NB4 (cell line): ENCODE results near the gene DENND5B.

Source experiments
- CTCF ChIP-seq: IDR thresholded peaks from one replicate; pipeline ENCODE4 v1.5.1; 2012; ENCODE audit warnings: low read depth, low read length
- MAX ChIP-seq: IDR thresholded peaks from 2 replicates; pipeline ENCODE4 v1.6.1; 2011; ENCODE audit warnings: low read depth, low read length
- MYC ChIP-seq: IDR thresholded peaks from 2 replicates; pipeline ENCODE4 v1.6.1; 2011; ENCODE audit warnings: low read depth, low read length
- POLR2A ChIP-seq: IDR thresholded peaks from 2 replicates; pipeline ENCODE4 v1.6.1; 2011; ENCODE audit warnings: mild to moderate bottlenecking; ENCODE audit not compliant: insufficient read length; ENCODE audit errors: extremely low read depth

- TF ChIP-seq CTCF (no peak), POLR2A (no peak), MAX (no peak), MYC (no peak)
Measured at GRCh38 chr12:31600252-31600651, 9.3 kb upstream of the DENND5B start.
